ENCODE measurements around the gene AUTS2.
A peak's percentile ranks its signal among the peaks of the same experiment; 100 is the strongest.

Gene AUTS2

DNA sequence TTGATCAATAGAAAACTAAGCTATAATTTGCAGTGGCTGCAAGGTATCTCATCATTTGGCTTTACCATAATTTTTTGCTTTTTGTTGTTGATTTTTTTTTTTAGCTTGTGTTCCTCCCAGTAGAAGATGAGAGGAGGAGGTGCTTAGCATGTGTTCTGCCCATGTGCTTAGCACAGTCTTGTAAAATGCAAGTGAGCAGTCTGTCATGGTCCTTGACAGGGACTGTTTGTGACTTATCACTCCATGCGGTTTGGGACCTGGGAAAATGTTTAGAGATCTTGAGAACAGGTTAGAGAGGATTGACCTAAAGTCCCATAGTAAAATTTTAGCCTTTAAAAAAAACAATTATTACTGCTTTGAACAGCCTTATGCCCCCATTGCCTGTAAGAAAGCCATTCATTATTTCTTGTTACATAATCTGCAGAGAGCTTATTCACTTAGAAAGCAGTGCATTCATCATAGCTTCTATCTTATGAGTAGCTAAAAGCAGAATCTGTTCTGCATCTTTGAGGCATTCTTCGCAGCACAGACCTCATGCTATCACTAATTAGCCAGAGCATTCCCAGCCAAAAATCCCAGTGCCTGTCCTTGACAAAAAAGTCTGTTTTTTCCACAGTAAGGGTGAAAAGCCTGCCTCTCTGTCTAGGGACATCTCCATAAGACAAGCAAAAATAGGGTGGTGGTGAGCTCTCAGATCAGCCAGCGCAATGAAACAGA lies 784.9 kb downstream of the AUTS2 start:
- peak; percentile 25 for DNase-seq (ENCODE audit: low spot score)

DNA sequence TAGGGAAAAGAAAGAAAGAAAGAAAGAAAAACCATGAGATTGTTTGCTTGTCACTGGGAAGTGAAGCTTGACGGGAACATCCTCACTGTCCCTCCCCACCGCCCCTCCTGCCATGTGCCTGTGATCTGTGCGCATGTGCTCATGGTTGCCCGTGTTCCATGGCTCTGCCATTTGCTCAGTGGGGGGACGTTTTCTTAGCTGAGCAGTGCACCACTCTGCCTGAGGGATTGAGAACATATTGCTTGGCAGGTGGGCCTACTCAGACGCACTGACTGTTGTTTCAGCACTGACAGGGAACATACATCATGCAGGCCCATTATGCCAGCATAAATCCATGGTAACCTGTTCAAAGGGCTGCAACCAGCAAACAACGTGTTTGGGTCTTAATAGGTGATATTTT lies 785.7 kb downstream of the AUTS2 start:
- peak; percentile 68 for DNase-seq (ENCODE audit: low spot score)

DNA sequence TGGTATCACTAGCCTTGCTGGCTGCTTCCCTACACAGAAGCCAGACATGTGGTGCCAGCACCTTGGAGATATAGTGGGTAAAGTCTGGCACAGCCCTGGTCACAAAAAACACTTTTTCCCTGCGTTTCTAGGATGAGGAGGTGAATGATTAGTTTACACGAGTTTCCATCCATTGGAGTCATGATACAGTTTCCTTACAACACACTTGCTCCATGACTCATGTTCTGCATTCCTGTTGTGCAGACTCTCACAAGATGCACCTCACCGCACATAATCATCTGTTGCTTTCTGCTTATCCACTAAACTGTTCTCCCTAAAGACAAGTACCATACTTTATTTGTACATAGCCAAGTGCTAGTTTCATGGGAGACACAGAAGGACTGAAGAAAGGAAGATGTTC lies 786.6 kb downstream of the AUTS2 start:
- no peak for DNase-seq (ENCODE audit: low spot score)

DNA sequence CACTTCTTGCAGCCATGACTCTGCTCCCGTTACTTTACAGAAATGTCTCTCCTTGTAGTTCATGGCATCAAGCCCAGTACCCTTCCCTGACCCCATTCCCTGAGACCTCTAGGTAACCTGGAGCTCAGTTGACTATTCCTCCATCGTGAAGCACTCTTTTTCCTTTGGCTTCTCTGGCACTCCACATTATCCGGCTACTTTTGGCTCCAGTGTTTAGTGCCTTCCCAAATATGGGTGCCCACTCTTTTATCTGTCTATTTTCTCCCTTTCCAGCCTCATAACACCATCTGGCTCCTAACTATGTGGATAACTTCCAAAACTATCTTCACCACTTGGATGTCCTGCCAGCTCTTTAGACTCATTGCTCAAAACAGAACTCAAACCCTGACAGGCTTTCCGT lies 788.9 kb downstream of the AUTS2 start:
- DNase-seq (ENCODE audit: low spot score): peak; percentile 27

DNA sequence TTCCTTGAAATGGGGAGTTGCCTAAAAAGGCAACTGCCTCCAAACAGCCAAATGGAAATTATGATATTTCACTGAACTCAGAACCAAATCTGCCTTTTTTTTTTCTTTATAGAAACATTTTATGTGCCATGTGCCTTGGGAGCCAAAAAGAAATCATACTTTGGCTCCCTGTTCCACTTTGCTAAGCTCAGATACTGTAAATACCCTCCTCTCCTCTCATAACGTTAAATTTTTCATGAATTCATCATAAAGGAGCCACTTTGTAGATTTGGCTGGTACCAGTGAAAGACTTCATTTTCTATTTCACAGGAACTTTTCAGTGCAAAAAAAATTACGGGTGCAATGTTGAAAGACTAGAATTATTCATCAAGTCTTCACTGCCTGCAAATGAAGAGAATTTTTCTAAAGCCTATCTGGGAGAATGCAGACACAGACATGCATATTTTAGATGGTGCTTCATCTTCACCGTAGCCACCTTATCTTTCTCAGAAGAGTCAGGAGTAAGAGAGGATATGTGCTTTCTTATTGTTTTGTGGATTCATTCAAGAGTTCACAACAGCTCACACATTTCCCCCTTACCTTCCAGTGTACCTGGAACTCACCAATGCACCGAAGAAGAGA lies 791.4 kb downstream of the AUTS2 start:
- DNase-seq (ENCODE audit: low spot score): no peak

DNA sequence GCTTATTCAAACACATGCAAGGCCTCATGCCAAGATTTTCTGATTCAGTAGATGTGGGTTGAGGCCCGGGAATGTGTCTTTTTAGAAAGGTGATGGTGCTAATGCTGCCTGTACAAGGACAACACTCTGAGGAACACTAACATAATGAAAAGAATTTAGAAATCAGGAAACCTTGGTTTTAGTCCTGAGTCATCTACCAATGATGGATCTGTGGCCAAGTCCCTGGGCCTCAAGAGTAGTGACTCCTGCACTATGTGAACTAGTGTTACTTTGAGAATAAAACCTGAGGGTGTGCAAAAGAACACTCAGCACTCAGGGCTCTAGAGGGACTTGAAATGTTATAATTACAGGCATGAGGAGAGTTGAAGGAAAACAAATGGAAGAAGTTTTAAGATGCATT lies 792.0 kb downstream of the AUTS2 start:
- no peak for DNase-seq (ENCODE audit: low spot score)

DNA sequence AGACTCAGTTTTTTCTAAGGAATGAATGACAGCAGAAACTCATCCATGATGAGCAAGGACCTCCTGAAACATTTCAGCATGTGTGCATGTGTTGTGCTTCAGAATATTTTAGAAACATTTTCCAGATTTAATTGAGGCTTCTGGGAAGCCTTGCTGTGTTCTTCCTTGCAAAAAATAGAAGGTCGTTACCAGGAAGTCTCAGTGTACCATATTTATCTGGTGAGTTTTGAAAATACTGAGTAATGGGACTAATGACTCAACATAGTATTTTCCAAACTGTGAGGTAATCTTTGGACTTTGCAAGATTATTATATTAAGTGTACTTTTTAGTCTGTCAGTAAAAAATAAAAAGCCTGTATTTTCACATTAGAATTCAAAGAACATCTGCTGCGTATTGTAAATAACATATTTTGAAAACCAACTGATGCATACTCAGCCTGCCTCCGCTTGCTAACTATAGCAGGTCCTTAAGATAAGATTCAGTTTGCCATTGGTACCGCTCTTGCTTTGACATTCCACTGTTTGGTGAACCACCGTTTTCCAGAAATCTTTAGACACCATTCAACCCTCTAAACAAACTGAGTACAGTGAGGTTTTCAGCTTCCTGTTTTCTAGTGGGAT lies 794.1 kb downstream of the AUTS2 start:
- DNase-seq (ENCODE audit: low spot score): peak; percentile 25

DNA sequence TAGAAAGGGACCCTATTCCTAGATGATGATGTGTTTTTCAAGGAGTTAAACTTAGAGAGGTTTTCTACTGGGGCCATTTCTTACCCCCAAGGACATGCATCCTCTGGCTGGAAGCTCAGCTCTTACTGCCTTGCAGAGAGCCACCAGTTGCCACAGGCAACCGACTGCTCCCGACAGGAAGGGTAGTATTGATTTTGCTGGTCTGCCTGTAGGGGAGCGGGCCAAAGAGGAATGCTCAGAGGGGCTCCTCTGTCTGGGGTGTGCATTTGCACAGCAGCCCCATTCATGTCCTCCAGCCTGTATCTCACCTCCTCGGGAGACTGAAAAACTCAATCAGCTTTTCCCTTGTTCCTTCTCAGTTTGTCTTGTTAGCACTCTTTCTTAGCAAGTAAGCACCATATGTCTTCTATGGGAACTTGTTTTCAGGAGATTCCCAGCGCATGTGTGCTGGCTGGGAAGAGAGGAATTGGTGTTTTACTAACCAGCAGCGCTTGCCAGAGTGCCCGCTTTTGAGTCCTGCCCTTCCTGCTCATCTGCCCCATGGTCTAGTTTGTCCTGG lies 794.7 kb downstream of the AUTS2 start:
- no peak for DNase-seq (ENCODE audit: low spot score)

DNA sequence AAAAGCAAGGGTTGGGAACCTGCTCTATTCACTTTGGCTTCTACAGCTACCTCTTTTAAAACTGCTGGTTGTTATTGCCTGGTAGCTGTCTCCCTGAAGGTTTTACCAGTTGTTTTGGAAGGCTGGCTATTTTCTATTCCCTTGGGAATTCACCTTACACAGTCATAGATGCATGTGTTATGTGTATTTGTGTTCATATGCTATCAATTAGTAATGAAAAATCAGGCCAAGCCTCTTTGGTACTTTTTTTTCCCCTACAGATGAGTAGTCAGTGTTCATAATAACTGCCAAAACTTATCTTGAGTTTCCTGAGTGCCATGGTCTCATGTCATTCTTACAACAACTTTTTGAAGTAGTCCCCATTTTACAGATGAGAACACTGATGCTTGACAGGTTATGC lies 795.7 kb downstream of the AUTS2 start:
- no peak for DNase-seq (ENCODE audit: low spot score)

DNA sequence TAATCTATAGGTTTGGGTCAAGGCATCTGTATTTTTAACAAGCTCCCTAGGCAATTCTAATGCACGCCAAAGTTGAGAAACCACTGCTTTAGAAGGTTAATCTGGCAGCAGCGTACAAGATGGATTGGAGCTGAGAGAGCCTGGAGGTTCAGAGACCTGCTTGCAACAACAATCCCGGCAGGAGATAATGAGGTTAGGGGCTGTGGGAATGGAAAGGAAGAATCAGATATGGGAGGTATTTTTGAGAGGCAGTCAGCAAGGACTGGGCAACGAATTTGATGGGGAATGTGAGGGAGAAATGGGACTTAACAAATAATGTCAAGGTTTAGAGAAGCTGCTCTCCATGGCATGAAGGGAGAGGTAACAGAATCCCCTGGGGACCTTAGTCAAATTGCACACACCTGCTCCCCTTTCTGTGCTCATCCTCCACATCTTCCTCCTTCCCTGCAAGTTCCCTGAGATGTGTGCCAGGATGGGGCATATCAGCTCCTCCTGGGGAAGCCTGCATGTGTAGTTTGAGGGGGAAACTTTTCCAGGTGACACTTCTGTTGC lies 802.6 kb downstream of the AUTS2 start:
- no peak for DNase-seq (ENCODE audit: low spot score)

DNA sequence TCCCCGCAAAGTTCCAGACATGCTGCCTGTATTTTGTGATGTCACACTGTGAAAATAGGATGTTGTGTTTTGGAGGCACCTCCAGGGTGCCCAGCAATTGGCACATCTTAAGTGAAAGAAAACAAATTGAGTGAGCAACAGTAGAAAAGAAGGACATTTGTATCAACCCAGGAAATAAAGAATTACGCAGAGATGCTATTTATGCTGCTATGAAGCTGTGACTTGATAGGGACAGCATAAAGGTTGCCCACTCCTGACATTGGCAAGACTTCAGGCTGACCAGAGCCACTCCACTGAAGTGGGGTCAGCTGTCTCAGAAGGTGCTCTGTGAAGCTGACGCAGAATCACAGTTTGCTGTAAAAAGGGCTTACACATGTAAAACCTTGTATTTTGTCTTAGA lies 803.8 kb downstream of the AUTS2 start:
- no peak for DNase-seq (ENCODE audit: low spot score)

DNA sequence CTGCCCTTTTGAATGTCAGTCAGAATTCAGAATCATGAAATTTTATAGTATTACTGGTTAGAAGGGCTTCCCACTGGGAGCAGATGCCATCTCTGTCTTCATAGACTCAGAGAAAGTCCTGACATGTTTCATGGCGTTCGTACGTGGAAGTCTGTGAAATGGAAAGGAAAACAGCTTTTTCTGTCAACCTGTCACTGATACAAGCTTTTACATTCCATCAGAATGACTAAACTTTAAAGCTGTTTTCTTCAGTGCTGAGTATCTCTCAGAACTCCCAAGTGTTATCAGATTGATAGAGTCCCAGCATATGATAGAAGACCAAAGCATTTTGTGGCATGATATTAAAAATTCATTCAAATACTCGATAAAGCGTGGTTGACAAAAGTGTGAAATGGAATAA lies 807.0 kb downstream of the AUTS2 start:
- DNase-seq (ENCODE audit: low spot score): no peak

DNA sequence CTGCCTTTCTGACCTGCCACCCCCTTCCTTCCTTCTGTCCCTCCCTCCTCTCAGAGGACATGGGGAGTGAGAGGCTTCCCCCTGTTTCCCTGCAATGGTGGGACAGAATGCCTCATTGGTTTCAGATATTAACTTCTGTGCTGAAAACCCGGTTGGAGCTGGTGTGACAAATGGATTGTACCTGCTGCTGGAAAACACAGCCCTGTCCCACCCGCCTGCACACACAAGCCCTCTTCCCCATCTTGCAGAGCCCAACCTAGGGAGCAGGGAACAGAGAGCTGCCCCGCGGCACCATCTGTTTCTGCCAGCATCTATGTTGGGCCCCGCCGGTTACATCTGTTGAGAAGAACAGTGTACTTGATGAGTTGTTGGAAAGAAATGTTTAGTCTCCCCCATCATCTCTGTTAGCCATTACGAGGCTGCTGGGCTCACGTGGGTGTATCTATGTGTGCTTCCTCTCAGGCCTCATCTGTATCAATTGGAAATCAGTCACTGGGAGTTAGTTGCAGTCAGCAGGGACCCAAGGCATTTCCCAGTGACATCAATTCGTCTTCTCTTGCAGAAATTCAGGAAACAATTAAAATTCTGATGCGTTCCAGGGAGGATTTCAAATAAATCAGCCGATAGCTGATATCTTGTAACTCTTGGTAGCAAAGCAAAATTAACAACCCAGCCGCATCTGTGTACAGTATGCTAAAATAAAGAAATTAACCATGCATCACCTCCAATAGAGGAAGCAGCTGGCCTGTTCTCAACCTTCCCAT lies 808.1 kb downstream of the AUTS2 start:
- no peak for DNase-seq (ENCODE audit: low spot score)

DNA sequence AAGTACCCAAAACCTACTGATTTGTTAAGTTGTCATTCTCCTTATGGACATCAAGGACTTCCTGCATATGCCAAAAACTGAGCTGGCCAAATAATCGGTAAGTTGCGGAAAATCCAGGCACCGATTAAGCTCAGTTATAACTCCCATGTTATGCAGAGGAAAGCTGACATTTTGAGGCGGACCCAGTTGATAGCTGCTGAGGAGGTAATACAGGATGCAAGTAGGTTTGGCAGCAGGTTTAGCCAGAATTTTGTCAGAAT lies 808.6 kb downstream of the AUTS2 start:
- no peak for DNase-seq (ENCODE audit: low spot score)

DNA sequence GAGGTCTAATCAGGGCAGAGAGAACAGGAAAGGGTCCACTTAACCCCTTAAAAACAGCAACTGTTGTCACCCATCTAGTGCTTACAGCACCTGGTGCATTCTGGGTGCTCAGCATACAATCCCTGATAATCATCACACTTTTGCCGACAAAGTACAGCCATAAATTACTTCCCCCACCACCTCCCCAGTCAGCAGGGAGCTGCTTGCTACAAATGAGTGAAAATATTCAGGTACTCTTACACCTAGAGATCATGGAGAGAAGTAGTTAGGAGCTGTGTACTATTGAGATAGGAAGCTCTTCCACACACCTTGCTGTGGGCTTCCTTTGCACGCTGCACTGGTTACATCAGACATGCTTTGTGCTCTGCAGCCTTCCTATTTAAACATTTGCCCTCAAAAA lies 810.2 kb downstream of the AUTS2 start:
- no peak for DNase-seq (ENCODE audit: low spot score)

DNA sequence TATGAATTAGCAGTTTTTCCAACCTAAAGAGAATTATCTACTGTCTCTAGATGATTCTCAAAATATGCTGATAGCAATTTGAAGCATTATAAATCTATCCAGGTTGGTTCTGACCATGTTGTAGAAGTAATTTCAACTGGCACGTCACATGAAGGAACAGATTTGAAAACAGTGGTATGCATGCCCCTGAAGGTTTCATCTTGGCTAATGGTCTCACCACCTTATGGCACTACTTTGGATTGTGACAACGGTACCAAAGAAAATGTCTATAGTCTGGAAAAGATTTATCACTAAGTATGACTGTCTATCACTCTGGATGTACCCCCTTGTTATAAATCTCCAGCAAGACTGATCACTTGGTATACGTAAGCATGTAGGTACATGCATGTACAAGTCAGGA lies 810.6 kb downstream of the AUTS2 start:
- no peak for DNase-seq (ENCODE audit: low spot score)

DNA sequence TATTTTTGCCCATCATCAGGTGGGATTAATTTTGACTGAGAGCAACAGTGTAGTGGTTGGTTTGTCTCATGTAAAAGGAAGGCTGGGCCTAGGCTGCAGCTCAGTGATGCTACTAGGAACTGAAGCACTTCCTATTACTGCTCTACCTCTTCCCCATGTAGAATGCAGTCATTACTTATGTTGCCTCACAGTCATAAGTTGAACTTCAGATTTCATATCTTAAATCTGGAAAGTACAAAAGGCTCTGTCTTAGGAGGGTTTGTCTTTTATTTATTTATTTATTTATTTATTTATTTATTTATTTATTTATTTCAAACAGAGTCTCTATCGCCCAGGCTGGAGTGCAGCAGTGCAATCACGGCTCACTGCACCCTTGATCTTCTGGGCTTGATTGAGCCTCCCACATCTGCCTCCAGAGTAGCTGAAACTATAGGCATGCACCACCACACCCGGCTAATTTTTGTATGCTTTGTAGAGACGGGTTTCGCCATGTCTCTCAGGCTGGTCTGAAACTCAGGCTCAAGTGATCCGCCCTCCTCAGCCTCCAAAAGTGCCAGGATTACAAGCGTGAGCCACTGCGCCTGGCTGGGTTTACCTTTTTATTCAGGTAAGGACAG lies 812.0 kb downstream of the AUTS2 start:
- DNase-seq (ENCODE audit: low spot score): no peak

DNA sequence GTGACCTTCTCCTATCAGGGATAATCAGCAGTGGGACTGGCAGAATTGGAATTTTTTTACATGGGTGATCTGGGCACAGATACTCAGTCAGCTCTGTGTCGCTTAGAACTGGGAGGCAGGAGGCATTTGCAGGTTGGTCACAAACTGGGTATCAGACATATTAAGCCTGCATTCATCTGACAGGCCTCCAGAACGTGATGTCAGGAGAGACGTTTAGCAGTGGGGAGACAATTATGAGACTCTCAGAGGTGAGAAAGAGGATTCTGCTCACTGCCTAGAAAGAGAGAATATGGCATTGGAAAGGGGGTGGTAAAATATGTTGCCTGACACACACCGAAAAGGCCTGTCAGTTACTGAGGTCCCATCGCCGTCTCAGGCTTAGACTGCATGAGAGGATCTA lies 816.1 kb downstream of the AUTS2 start:
- DNase-seq (ENCODE audit: low spot score): no peak

DNA sequence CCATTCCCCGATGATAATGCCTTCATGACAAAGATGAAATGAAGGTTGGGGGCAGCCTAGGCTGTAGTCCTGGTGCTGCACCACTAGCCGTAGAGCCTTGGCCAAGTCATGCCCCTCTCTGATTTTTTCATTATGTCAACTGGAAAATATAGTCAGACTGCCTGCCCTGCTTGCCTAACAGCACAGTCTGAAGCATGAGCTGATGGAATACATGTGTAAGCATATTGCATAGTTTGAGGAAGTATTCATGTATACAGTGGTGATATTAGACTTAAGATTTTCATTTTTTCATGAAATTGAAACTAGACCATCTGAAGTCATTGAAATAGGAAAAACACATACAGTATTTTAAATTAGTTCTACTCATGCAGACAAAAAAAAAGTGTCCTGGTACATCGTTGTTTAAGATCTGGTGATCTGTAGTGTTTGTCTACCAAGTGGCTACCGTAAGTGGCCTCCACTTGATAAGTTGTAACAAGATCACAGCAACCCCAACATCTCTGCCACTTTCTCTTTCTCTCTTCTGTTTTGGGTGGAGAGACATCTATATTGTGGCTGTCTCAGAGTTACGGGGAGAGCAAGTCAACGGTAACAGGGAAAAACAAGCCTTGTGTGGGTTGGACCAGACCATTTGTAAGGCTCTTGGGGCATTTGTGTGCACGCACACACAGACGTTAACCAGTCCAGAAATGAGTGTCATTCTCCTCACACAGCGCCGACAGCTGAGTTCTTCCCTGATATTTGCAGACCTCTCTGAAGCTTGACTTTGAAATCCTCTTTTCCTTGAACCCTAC lies 817.1 kb downstream of the AUTS2 start:
- no peak for DNase-seq (ENCODE audit: low spot score)

DNA sequence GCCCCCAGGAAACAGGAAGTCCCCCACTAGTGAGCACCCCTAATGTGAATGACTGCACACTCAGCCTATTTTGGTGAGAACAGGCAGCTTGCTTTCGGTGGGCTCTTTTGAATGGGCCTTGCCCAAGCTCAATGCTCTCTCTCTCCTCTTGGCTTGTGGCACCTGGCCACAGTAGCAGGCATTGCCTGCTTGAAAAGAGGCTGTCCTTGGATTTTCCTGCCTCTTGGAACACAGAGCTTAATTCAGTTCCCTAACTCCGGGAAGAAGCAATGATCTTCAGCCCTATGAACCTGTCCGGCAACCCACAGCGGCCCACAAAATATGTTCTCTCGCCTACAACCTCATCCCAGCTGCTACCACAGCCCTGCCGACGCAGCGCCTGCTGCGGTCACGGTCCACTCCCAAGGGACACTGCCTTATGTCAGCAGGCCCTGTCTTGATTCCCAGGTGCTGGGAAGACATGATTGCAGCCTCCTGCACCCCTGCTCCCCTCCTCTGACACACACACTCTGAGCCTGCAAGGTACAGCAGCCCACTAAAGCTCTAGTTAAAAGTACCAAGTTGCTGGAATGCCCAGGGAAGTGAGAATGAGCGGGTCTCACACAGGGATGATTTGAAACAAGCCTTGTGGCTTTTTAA lies 818.2 kb downstream of the AUTS2 start:
- DNase-seq (ENCODE audit: low spot score): no peak
